Gastroesophageal sphincter (tissue), 4 donors: ENCODE measurements around the gene TTC6. TPM values are rescaled to one million over a fixed set of nuclear protein-coding genes. Genes with fewer than 3 reads are reported as not detected.
A peak's percentile ranks its signal among the peaks of the same experiment; 100 is the strongest.

ENCODE experiments used
- ATAC-seq: fragments of 150-250 bp; one replicate; pipeline ENCODE4 v1.9.1; 2016; ENCODE audit warnings: mild to moderate bottlenecking, moderate library complexity
- H3K27ac ChIP-seq, 4 donors: fragments of 200-600 bp; sonication (generic) in 3 of 4; 1 replicate in 3 of 4; 2 replicates in 1 of 4; pipeline ENCODE4 v1.5.1; 2016 to 2019
- H3K27me3 ChIP-seq: fragments of 200-600 bp; sonication (generic); one replicate; pipeline ENCODE4 v1.5.1; 2019
- H3K36me3 ChIP-seq, 2 donors: fragments of 200-600 bp; sonication (generic); one replicate each; pipeline ENCODE4 v1.5.1; 2019; ENCODE audit warnings: control low read depth in 1 of 2
- H3K4me1 ChIP-seq, 3 donors: fragments of 200-600 bp; sonication (generic); 1 replicate in 2 of 3; 2 replicates in 1 of 3; pipeline ENCODE4 v1.5.1; 2016 to 2019; ENCODE audit warnings: control low read depth in 2 of 3
- H3K4me3 ChIP-seq, 2 donors: fragments of 200-600 bp; sonication (generic); one replicate each; pipeline ENCODE4 v1.5.1; 2019; ENCODE audit warnings: mild to moderate bottlenecking in 1 of 2, moderate library complexity in 1 of 2
- H3K9me3 ChIP-seq, 3 donors: fragments of 200-600 bp; sonication (generic); one replicate each; pipeline ENCODE4 v1.5.1; 2017 to 2019; ENCODE audit warnings: control low read depth in 2 of 3
- EP300 ChIP-seq: sonication (generic); formaldehyde crosslinking; IDR thresholded peaks from one replicate; pipeline ENCODE4 v1.6.1; 2017; ENCODE audit warnings: antibody characterized with exemption, mild to moderate bottlenecking
- POLR2A ChIP-seq, 2 donors: fragments of 450-650 bp; IDR thresholded peaks; one replicate each; pipeline ENCODE4 v1.6.1; 2017; ENCODE audit warnings: antibody characterized with exemption in 2 of 2, mild to moderate bottlenecking in 2 of 2, moderate library complexity in 1 of 2
- POLR2AphosphoS5 ChIP-seq: sonication (generic); formaldehyde crosslinking; IDR thresholded peaks from one replicate; pipeline ENCODE4 v1.6.1; 2017; ENCODE audit warnings: antibody characterized with exemption
- WGBS, 2 donors: methylation state at CpG; one replicate each; pipeline ENCODE4 v1.1.5; 2018; ENCODE audit warnings: low coverage in 1 of 2; 5-methylcytosine and 5-hydroxymethylcytosine counted together
- total RNA-seq, 4 donors: library from RNA; depleted of rRNA; stranded (reverse); fragments of >200 nt; gene quantifications; one replicate each; pipeline ENCODE4 v1.1.0, GENCODE V29; 2016
- TF ChIP-seq, protein P1 (sequence below), 4 experiments: fragments of 200-600 bp in 2 of 4; fragments of 450-650 bp in 2 of 4; sonication (generic) in 1 of 4; IDR thresholded peaks; one replicate each; pipeline ENCODE4 v1.5.1; 2017 to 2019; ENCODE audit warnings: antibody characterized with exemption in 4 of 4, mild to moderate bottlenecking in 2 of 4, moderate library complexity in 2 of 4

TTC6 gene
- total RNA-seq, 4 donors from 2014 or later: 0.31 to 1.1 TPM; not detected in 2

DNA sequence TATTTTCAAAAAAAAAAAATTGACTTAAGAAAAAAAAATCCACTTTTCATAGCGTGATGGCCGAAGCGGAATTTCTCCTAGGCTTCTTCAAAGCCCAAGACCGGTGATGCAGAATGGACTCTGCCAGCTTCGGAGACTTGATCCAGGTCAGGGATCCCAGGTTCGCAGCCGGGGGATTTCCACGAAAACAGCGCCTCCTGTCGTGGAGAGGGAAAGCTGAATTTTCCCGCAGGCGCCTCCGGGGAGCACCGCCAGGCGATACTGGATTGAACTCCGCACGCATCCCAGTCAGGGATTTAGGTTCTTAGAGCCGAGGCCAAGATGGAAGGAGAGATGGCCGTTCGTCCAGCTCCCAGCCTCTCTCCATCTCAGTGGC is 2.1 kb downstream of the TTC6 start:
- Histone ChIP-seq H3K27ac (no peak overlapping the region), H3K27me3 (peaks cover 100% of the 10 kb centered on the region), H3K4me3 (no peak overlapping the region), H3K4me1 (peaks cover 0 to 58% (median 19%) of the 10 kb centered on the region in 3 donors), H3K36me3 (no peaks in the 10 kb centered on the region), H3K9me3 (no peaks in the 10 kb centered on the region)
- 11 to 22% methylated on average over 3 to 18 of the region's 20 CpGs for WGBS, 2 donors
- TF ChIP-seq POLR2AphosphoS5: no peak
- TF ChIP-seq, protein P1, sequence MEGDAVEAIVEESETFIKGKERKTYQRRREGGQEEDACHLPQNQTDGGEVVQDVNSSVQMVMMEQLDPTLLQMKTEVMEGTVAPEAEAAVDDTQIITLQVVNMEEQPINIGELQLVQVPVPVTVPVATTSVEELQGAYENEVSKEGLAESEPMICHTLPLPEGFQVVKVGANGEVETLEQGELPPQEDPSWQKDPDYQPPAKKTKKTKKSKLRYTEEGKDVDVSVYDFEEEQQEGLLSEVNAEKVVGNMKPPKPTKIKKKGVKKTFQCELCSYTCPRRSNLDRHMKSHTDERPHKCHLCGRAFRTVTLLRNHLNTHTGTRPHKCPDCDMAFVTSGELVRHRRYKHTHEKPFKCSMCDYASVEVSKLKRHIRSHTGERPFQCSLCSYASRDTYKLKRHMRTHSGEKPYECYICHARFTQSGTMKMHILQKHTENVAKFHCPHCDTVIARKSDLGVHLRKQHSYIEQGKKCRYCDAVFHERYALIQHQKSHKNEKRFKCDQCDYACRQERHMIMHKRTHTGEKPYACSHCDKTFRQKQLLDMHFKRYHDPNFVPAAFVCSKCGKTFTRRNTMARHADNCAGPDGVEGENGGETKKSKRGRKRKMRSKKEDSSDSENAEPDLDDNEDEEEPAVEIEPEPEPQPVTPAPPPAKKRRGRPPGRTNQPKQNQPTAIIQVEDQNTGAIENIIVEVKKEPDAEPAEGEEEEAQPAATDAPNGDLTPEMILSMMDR (IDR thresholded peaks at IDR 0.05): no peak
- no peak for TF ChIP-seq EP300
- no peak for TF ChIP-seq POLR2A (IDR thresholded peaks at IDR 0.05)
- no peak for ATAC-seq

DNA sequence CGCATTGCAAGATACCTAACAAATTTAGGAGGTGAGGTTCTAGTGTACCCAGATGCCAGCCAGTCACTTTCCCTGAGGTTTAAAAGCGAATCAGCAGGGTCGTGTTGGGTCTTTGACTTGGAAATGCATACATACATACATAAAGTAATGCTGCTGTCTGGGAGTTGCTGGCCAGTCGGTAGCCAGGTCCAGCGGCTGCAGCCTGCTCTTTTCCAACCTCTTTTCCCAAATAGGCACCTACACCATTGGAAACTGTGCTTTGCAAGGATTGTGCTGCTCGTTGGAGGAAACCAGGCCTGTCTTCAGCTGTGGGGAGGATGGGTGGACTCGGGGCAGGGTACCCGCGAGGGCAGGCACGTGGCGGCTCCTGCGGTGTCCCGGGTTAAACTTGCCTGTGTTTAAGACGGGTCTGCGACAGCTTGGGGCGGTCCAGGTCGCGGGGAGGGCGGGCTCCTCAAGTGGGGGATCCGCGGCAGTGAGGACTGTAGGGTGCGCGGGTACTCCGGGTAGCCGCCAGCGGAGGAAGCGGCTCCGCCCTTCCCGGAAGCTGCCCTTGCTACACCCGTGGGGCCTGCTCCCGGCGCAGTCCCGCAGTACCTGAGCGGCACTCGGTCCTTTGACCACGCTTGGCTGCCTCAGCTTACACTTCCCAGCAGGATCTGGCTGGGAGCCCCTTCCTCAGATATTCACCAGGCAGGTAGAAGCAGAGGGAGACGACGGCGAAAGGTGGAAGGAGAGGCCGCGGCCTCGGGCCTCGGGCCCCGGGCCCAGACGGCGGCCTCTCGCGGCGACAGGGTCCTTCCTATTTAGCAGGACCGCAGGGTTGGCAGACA is 2.7 kb downstream of the TTC6 start:
- peaks cover 0 to 57% (median 19%) of the 10 kb centered on the region in 3 donors for H3K4me1 ChIP-seq
- WGBS, 2 donors: 11% methylated on average over 4 of the region's 50 CpGs; no CpG with 5 or more reads in 1 of the 2 donors
- no peak for ATAC-seq
- H3K36me3 ChIP-seq: no peaks in the 10 kb centered on the region
- TF ChIP-seq POLR2A (IDR thresholded peaks at IDR 0.05): no peak
- no peak for TF ChIP-seq EP300
- TF ChIP-seq POLR2AphosphoS5: no peak
- no peak overlapping the region for H3K27ac ChIP-seq
- peaks cover 100% of the 10 kb centered on the region for H3K27me3 ChIP-seq
- no peaks in the 10 kb centered on the region for H3K9me3 ChIP-seq
- peak overlapping the region in 1 of 2 donors; percentile 18 for H3K4me3 ChIP-seq

DNA sequence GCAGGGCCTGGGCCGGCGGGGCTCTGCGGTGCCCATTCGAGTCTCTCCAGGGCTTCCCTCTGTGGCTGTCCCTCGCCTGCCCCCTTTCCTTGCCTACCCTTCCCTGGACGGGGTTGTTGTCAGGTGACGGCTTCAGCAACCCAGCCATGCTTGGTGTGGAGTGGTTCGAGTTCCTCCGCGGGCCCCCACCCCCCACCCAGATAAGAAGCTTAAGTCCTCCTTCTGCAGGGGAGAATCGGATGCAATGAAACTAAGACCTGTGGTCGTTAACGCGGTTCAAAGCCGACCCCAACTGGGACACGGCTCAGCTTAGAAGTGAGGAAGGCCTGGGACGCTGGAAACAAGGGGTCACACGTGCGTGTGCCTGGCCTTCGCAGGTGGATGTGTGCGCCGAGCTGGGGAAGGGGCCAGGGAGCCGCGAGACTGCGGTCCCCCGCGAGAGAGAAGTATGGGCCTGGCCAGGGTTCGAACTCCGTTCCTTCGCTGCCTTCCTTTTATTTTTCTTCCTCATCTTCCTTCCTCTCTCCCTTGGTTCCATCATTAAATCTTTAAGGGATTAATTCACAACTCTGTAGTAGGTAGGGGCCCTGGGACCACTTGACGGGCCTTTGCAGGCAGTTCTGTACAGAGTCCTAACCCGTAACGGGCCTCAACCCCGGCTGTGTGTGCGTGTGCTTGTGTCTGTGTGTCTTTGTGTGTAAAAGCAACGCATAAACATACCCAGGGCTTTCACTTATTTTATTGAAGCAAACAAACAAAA is 3.5 kb downstream of the TTC6 start:
- no peaks in the 10 kb centered on the region for H3K9me3 ChIP-seq
- no peaks in the 10 kb centered on the region for H3K36me3 ChIP-seq
- H3K27me3 ChIP-seq: peaks cover 100% of the 10 kb centered on the region
- peaks cover 0 to 54% (median 19%) of the 10 kb centered on the region in 3 donors for H3K4me1 ChIP-seq
- no peak for TF ChIP-seq EP300
- no peak for TF ChIP-seq POLR2AphosphoS5
- TF ChIP-seq POLR2A (IDR thresholded peaks at IDR 0.05): no peak
- TF ChIP-seq, protein P1 (IDR thresholded peaks at IDR 0.05): no peak
- peak overlapping the region in 1 of 2 donors; percentile 18 for H3K4me3 ChIP-seq
- no peak overlapping the region for H3K27ac ChIP-seq
- ATAC-seq: no peak
- 10% methylated on average over 18 of the region's 36 CpGs; no CpG with 5 or more reads in 1 of the 2 donors for WGBS, 2 donors

DNA sequence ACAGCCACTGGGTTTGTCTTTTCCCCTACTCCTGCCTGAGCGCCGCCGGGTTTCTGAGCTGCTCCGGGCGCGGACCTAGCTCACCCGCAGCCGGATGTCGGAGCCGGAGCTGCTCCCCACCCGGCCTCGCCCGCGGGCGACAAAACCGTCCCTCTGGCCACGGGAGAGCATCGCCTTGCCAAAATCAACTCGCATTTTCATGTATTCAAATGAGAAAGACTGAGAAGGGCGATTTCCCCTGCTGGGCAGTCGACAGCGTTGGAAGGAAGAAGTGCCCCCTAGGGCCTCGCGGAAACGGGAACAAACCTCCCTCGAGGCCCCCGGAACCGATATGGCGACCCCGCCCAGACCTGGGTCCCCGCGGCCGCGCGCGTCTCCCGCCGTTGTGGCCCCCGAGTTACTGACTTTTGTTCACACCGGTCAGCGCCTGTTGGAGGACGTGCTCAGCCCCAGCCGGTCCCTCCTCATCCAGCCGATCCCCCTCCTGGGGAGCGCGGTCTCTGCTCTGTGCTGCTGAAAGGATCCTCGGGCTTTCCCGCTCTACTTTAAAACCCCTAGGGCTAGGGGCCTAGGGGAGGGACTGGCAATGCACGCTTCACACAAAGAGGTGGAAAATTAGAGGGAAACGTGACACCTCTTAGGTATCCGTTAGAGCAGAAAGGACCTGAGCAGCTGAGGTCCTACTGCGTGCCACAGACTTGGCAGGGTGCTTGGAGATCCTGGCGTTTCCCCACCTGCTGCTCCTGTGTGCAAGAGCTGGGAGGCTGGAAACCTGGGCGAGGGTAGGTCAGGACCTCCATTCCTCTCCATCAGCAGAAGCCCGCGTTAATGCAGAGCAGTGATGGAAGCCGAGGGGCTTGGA is 4.3 kb downstream of the TTC6 start:
- no peak overlapping the region for H3K27ac ChIP-seq
- H3K27me3 ChIP-seq: peaks cover 100% of the 10 kb centered on the region
- 3% methylated on average over 7 of the region's 57 CpGs; no CpG with 5 or more reads in 1 of the 2 donors for WGBS, 2 donors
- H3K9me3 ChIP-seq: no peaks in the 10 kb centered on the region
- no peak overlapping the region for H3K4me3 ChIP-seq
- peaks cover 0 to 46% (median 19%) of the 10 kb centered on the region in 3 donors for H3K4me1 ChIP-seq
- no peaks in the 10 kb centered on the region for H3K36me3 ChIP-seq
- no peak for TF ChIP-seq POLR2AphosphoS5
- TF ChIP-seq, protein P1 (IDR thresholded peaks at IDR 0.05): no peak
- TF ChIP-seq EP300: no peak
- TF ChIP-seq POLR2A (IDR thresholded peaks at IDR 0.05): no peak
- ATAC-seq: no peak
